Loucy (cell line): Measurements from ENCODE around the gene MRPL21.

Experiments used
- H2AFZ ChIP-seq: fragments of 200-600 bp; sonication (generic); 2 replicates; pipeline ENCODE4 v1.6.0; 2016; ENCODE audit warnings: antibody characterized with exemption, mild to moderate bottlenecking, low read length, moderate library complexity
- H3F3A ChIP-seq: fragments of 200-600 bp; 2 replicates; pipeline ENCODE4 v1.6.0; 2016; ENCODE audit warnings: antibody characterized with exemption, low read depth, mild to moderate bottlenecking
- H3K27me3 ChIP-seq: fragments of 200-600 bp; sonication (generic); 2 replicates; pipeline ENCODE4 v1.6.1; 2014; ENCODE audit warnings: low read length, mild to moderate bottlenecking; ENCODE audit not compliant: insufficient read depth, poor library complexity, severe bottlenecking
- H3K36me3 ChIP-seq: fragments of 200-600 bp; sonication (generic); 2 replicates; pipeline ENCODE4 v1.6.1; 2016; ENCODE audit warnings: low read length; ENCODE audit not compliant: insufficient read depth
- H3K4me1 ChIP-seq: fragments of 200-600 bp; sonication (generic); 2 replicates; pipeline ENCODE4 v1.5.1; 2014; ENCODE audit warnings: low read length, mild to moderate bottlenecking; ENCODE audit not compliant: insufficient read depth, poor library complexity, severe bottlenecking
- H3K4me2 ChIP-seq: fragments of 200-600 bp; sonication (generic); 2 replicates; pipeline ENCODE4 v1.6.0; 2014; ENCODE audit warnings: antibody characterized with exemption, low read length, low read depth, mild to moderate bottlenecking; ENCODE audit not compliant: poor library complexity, severe bottlenecking
- H3K4me3 ChIP-seq: fragments of 200-600 bp; sonication (generic); 2 replicates; pipeline ENCODE4 v1.5.1; 2014; ENCODE audit warnings: low read length, mild to moderate bottlenecking, mixed read lengths; ENCODE audit not compliant: poor library complexity, severe bottlenecking
- H3K79me2 ChIP-seq: fragments of 200-600 bp; sonication (generic); 2 replicates; pipeline ENCODE4 v1.6.1; 2014; ENCODE audit warnings: low read length; ENCODE audit not compliant: insufficient read depth
- H3K9ac ChIP-seq: fragments of 200-600 bp; sonication (generic); 2 replicates; pipeline ENCODE4 v1.6.0; 2014; ENCODE audit warnings: mild to moderate bottlenecking, low read depth, low read length, moderate library complexity; ENCODE audit not compliant: poor library complexity, severe bottlenecking
- H3K9me2 ChIP-seq: fragments of 200-600 bp; sonication (generic); replicated peaks from 2 replicates; pipeline ENCODE4 v1.6.1; 2016; ENCODE audit warnings: low read depth, low read length, mixed read lengths
- H3K9me3 ChIP-seq: fragments of 200-600 bp; sonication (generic); 2 replicates; pipeline ENCODE4 v1.6.1; 2014; ENCODE audit warnings: mild to moderate bottlenecking, antibody characterized with exemption, low read length, low read depth; ENCODE audit not compliant: insufficient read depth
- H4K20me1 ChIP-seq: fragments of 200-600 bp; sonication (generic); 2 replicates; pipeline ENCODE4 v1.6.0; 2014; ENCODE audit warnings: antibody characterized with exemption, low read length, mild to moderate bottlenecking; ENCODE audit not compliant: insufficient read depth, poor library complexity, severe bottlenecking
- CTCF ChIP-seq: fragments of 200-600 bp; sonication (generic); conservative IDR thresholded peaks from 2 replicates; pipeline ENCODE4 v1.5.1; 2014; ENCODE audit warnings: mild to moderate bottlenecking, antibody characterized with exemption, low read length
- EZH2phosphoT487 ChIP-seq: fragments of 200-600 bp; IDR thresholded peaks from 2 replicates; pipeline ENCODE4 v1.6.1; 2018; ENCODE audit warnings: antibody characterized with exemption, mild to moderate bottlenecking, moderate library complexity, borderline replicate concordance

MRPL21 gene

GRCh38 chr11:68905421-68906360 is 2.1 kb upstream of the MRPL21 start:
- H3K36me3 ChIP-seq = peaks cover 11% of the 10 kb centered on the region; the same call in 1 of the 2 replicates

DNA sequence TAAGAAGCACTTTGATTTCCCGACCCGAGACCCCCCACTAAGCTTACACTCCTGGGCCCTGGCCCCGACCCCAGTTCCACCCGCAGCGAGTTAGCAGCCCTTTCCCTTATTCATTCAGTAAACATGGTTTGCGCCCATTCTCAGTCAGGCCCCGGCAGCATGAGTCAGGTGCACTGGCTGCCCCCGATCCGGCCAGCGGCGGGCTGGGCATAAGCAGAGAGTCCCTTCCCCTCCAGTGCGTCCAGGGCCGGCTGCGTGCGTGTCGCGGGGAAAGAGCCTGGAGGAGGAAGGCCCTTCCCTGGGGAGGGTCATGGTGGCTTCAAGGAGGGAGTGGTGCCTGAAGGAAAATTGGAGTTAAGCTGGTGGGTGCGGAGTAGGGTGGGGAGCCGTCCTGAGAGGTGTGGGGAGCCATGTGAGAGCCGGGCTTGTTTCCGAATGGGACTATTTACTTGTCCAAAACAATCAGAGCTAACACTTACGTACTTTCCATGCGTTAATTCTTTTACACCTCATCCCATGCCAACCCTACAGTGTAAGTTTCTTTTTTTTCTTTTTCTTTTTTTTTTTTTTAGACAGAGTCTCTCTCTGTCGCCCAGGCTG is 716 bp upstream of the MRPL21 start:
- peaks cover 24% of the 10 kb centered on the region for H3K4me1 ChIP-seq
- H4K20me1 ChIP-seq = no peaks in the 10 kb centered on the region
- H3F3A ChIP-seq = no peaks in the 10 kb centered on the region
- TF ChIP-seq CTCF (no peak), EZH2phosphoT487 (no peak)
- peaks cover 16% of the 10 kb centered on the region; the same call in 1 of the 2 replicates for H3K36me3 ChIP-seq
- peak overlapping the region; percentile 90 for H3K4me2 ChIP-seq
- H3K9me3 ChIP-seq = no peaks in the 10 kb centered on the region
- no peaks in the 10 kb centered on the region for H3K27me3 ChIP-seq
- peak overlapping the region; percentile 95 for H3K4me3 ChIP-seq
- peak overlapping the region; percentile 83 for H3K9ac ChIP-seq
- H3K9me2 ChIP-seq = no peaks in the 10 kb centered on the region
- H2AFZ ChIP-seq = peak overlapping the region; percentile 98
- peaks cover 54% of the 10 kb centered on the region for H3K79me2 ChIP-seq

More at GRCh38 chr11:68905421-68906360, 2.1 kb upstream of the MRPL21 start:
- no peaks in the 10 kb centered on the region for H3F3A ChIP-seq
- no peaks in the 10 kb centered on the region for H3K9me3 ChIP-seq
- no peaks in the 10 kb centered on the region for H3K9me2 ChIP-seq
- no peaks in the 10 kb centered on the region for H4K20me1 ChIP-seq
- TF ChIP-seq EZH2phosphoT487 (no peak), CTCF (no peak)
- peaks cover 54% of the 10 kb centered on the region for H3K79me2 ChIP-seq
- H2AFZ ChIP-seq = no peak overlapping the region
- H3K4me3 ChIP-seq = peak overlapping the region; percentile 95
- peaks cover 24% of the 10 kb centered on the region for H3K4me1 ChIP-seq
- peak overlapping the region; percentile 90 for H3K4me2 ChIP-seq
- peak overlapping the region; percentile 83 for H3K9ac ChIP-seq
- H3K27me3 ChIP-seq = no peaks in the 10 kb centered on the region

DNA sequence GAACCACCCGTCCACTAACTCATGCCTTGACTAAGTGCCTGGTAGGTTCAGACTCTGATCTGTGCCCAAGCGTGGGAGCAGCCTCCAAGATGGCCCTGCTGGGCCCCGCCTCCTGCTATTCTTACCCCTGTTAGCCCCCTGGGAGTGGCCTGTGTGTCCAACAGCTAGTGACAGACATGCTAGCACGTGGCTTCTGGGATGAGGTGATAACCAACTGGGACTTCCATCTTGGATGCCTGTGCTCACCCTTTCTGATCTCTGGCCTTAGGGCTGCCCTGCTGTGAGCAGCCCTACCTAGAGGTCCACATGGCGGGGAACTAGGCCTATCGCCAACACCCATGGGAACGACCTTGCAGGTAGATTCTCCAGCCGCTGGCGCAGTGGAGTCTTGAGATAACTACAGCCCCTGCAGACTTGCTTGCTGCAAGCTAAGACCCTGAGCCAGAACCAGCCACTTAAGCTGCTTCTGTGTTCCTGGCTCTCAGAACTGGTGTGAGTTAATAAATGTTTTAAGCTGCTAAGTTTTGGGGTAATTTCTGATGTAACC is 2.7 kb downstream of the MRPL21 start:
- no peaks in the 10 kb centered on the region for H3F3A ChIP-seq
- H3K4me2 ChIP-seq = no peak overlapping the region
- no peak for TF ChIP-seq EZH2phosphoT487
- no peak for TF ChIP-seq CTCF
- H3K4me3 ChIP-seq = no peak overlapping the region
- peaks cover 51% of the 10 kb centered on the region for H3K79me2 ChIP-seq
- H3K9me2 ChIP-seq = no peaks in the 10 kb centered on the region
- H3K27me3 ChIP-seq = no peaks in the 10 kb centered on the region
- H3K9ac ChIP-seq = no peak overlapping the region
- H3K36me3 ChIP-seq = peaks cover 35% of the 10 kb centered on the region; the same call in 1 of the 2 replicates
- H3K9me3 ChIP-seq = no peaks in the 10 kb centered on the region
- H2AFZ ChIP-seq = no peak overlapping the region
- H3K4me1 ChIP-seq = peaks cover 24% of the 10 kb centered on the region
- no peaks in the 10 kb centered on the region for H4K20me1 ChIP-seq
